ENCODE results near the gene PAN3.

DNA sequence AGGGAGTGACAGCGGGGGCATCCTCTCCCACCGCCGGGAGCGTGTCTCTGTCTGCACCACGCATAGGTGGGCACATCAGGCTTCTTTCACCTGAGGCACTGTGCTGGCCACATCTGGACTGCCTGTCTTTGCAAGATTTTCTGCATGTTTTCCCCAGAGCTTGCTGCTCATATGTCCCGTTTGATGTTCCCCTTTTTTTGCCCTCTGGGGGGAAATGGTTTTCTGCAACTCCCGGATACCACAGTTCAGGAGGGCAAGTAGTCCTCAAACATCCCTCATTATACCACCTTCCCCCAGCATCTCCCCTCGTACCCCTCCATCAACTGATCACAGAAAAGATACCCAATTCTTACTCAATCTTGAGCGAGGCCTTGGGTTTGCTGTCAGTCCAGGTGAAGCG, 168.0 kb downstream of the PAN3 start:
- TF ChIP-seq, protein P1, sequence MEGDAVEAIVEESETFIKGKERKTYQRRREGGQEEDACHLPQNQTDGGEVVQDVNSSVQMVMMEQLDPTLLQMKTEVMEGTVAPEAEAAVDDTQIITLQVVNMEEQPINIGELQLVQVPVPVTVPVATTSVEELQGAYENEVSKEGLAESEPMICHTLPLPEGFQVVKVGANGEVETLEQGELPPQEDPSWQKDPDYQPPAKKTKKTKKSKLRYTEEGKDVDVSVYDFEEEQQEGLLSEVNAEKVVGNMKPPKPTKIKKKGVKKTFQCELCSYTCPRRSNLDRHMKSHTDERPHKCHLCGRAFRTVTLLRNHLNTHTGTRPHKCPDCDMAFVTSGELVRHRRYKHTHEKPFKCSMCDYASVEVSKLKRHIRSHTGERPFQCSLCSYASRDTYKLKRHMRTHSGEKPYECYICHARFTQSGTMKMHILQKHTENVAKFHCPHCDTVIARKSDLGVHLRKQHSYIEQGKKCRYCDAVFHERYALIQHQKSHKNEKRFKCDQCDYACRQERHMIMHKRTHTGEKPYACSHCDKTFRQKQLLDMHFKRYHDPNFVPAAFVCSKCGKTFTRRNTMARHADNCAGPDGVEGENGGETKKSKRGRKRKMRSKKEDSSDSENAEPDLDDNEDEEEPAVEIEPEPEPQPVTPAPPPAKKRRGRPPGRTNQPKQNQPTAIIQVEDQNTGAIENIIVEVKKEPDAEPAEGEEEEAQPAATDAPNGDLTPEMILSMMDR (IDR thresholded peaks at IDR 0.05) = no peak
- TF ChIP-seq EP300 (IDR thresholded peaks at IDR 0.05) (no peak), POLR2AphosphoS5 (IDR thresholded peaks at IDR 0.05) (no peak), POLR2A (IDR thresholded peaks at IDR 0.05) (no peak)

All from sigmoid colon (tissue), 4 donors.